HepG2 (cell line): ENCODE data around the gene PXMP2. TPM values are rescaled to one million over a fixed set of nuclear protein-coding genes. Genes with fewer than 3 reads are reported as not detected.

Experiments
- ATAC-seq: fragments of 200-7000 bp; cut with Tn5 transposase; 3 replicates; pipeline ENCODE4 v1.9.1; 2020; ENCODE audit warnings: mild to moderate bottlenecking, moderate library complexity
- BruUV-seq: library from RNA; stranded (reverse); fragments of 400-500 nt; replicated peaks from 2 replicates; lab custom pipeline; 2021; lab: Mats Ljungman, UMichigan
- CTCF ChIA-PET: fragments of 300-600 bp; formaldehyde crosslinking; extraction: SDS; loops from one replicate; lab custom pipeline; 2021; ENCODE audit warnings: low total read pairs, inconsistent platforms, low intra/inter-chr PET ratio; lab: Yijun Ruan, JAX
- POLR2A ChIA-PET: fragments of 350-600 bp; sonication (Branson Sonifier 250); formaldehyde crosslinking; loops from one replicate; lab custom pipeline; 2020; ENCODE audit warnings: antibody characterized with exemption, inconsistent platforms; lab: Yijun Ruan, JAX
- DNase-seq: peaks from one replicate; pipeline ENCODE4 v3.0.0-alpha.2; 2015; ENCODE audit warnings: low spot score
- FAIRE-seq: peaks from 3 replicates; lab custom pipeline; 2011; peaks lifted over from hg19 to GRCh38; lab: Jason Lieb, UNC
- H2AFZ ChIP-seq: one replicate; pipeline ENCODE4 v1.6.1; 2011; ENCODE audit warnings: low read length, inconsistent platforms
- H3K27ac ChIP-seq: fragments of 300-600 bp; 3 replicates; pipeline ENCODE4 v1.8.0; 2011; ENCODE audit warnings: mixed run types, mild to moderate bottlenecking, mixed read lengths, low read length, inconsistent platforms; ENCODE audit not compliant: insufficient read depth; ENCODE audit errors: extremely low read length
- H3K27me3 ChIP-seq, 2 experiments: fragments of 200-600 bp in 1 of 2; 2 replicates in 1 of 2; 3 replicates in 1 of 2; pipeline versions ENCODE4 v1.6.0 to v1.8.0; 2011; ENCODE audit warnings: low read length in 2 of 2, mild to moderate bottlenecking in 2 of 2, moderate library complexity in 2 of 2, inconsistent platforms in 1 of 2; ENCODE audit not compliant: insufficient read depth in 2 of 2, control insufficient read depth in 1 of 2
- H3K36me3 ChIP-seq, 2 experiments: fragments of 200-600 bp in 1 of 2; replicated peaks in 1 of 2; 2 replicates in 1 of 2; 3 replicates in 1 of 2; pipeline versions ENCODE4 v1.5.1 to v1.8.0; 2011; ENCODE audit warnings: low read length in 2 of 2, inconsistent platforms in 1 of 2; ENCODE audit not compliant: insufficient read depth in 2 of 2, control insufficient read depth in 1 of 2
- H3K4me1 ChIP-seq: 2 replicates; pipeline ENCODE4 v1.5.1; 2012; ENCODE audit warnings: low read length, inconsistent platforms; ENCODE audit not compliant: insufficient read depth
- H3K4me2 ChIP-seq: 2 replicates; pipeline ENCODE4 v1.6.0; 2011; ENCODE audit warnings: low read depth, low read length, inconsistent platforms
- H3K4me3 ChIP-seq, 3 experiments: fragments of 200-600 bp in 1 of 3; sonication (generic), shearing (Covaris generic) in 1 of 3; replicated peaks in 1 of 3; 2 replicates each; pipeline ENCODE4 v1.5.1; 2011 to 2016; ENCODE audit warnings: low read length in 3 of 3, inconsistent platforms in 2 of 3, low read depth in 2 of 3, mild to moderate bottlenecking in 2 of 3, control low read depth in 1 of 3, mixed read lengths in 1 of 3; ENCODE audit not compliant: insufficient read depth in 1 of 3
- H3K79me2 ChIP-seq: one replicate; pipeline ENCODE4 v1.6.1; 2011; ENCODE audit warnings: low read length, inconsistent platforms; ENCODE audit not compliant: insufficient read depth
- H3K9ac ChIP-seq: 2 replicates; pipeline ENCODE4 v1.6.0; 2011; ENCODE audit warnings: mild to moderate bottlenecking, low read depth, low read length, inconsistent platforms; ENCODE audit not compliant: insufficient read depth
- H3K9me3 ChIP-seq: 2 replicates; pipeline ENCODE4 v1.5.1; 2012; ENCODE audit warnings: mild to moderate bottlenecking, low read length
- H4K20me1 ChIP-seq: 2 replicates; pipeline ENCODE4 v1.6.0; 2011; ENCODE audit warnings: inconsistent platforms, mild to moderate bottlenecking, low read length, moderate library complexity; ENCODE audit not compliant: insufficient read depth
- AGO2 ChIP-seq: fragments of 200-400 bp; formaldehyde crosslinking; optimal IDR thresholded peaks from 2 replicates; pipeline ENCODE3; 2017; ENCODE audit warnings: mild to moderate bottlenecking, low read depth, low read length, moderate library complexity
- HNRNPL ChIP-seq: fragments of 200-400 bp; formaldehyde crosslinking; IDR thresholded peaks from 2 replicates; pipeline ENCODE4 v1.6.1; 2017; ENCODE audit warnings: mild to moderate bottlenecking, low read depth, low read length
- ZNF232 ChIP-seq: sonication (generic); formaldehyde crosslinking; IDR thresholded peaks from 2 replicates; pipeline ENCODE4 v1.4.0; 2020; ENCODE audit warnings: missing genetic modification reagents, borderline replicate concordance
- WGBS: methylation state at CpG from one replicate; pipeline ENCODE4 v1.1.6; 2017; ENCODE audit warnings: low lambda C conversion rate; 5-methylcytosine and 5-hydroxymethylcytosine counted together
- in situ Hi-C: cut with HindIII; loops from 2 replicates; pipeline ENCODE4 v1.10.0; 2017; ENCODE audit warnings: low pct_unique_long_range_greater_than_20kb; ENCODE audit not compliant: extremely low pct_ligation_motif_present
- intact Hi-C: fragments of 100-400 bp; cut with micrococcal nuclease; formaldehyde crosslinking; loops from one replicate; pipeline ENCODE4 v1.10.0; 2022; ENCODE audit not compliant: unreplicated experiment
- polyA plus RNA-seq, 8 experiments: library from polyadenylated mRNA; depleted of rRNA in 3 of 8; stranded (reverse) in 7 of 8; unstranded in 1 of 8; fragments of >200 nt; fragmentation: Illumina TruSeq in 4 of 8; extraction: Trizol in 4 of 8; gene quantifications; 2 replicates each; pipeline versions ENCODE4 v1.2.1 to v1.2.3, GENCODE V29; 2011 to 2016; ENCODE audit warnings: low read depth in 4 of 8, missing spikeins in 1 of 8, mixed read lengths in 1 of 8; ENCODE audit not compliant: insufficient read depth in 1 of 8
- total RNA-seq, 5 experiments: library from RNA; depleted of rRNA; stranded (reverse); fragments of >200 nt; fragmentation: Illumina TruSeq; extraction: Trizol; gene quantifications; 2 replicates each; pipeline ENCODE4 v1.2.3, GENCODE V29; 2016; ENCODE audit warnings: low read depth in 1 of 5
- TF ChIP-seq, protein P1 (sequence below): sonication (generic); IDR thresholded peaks from 2 replicates; pipeline ENCODE4 v1.6.1; 2016; ENCODE audit warnings: low read depth, borderline replicate concordance
- TF ChIP-seq, protein P2 (sequence below): fragments of 450-650 bp; IDR thresholded peaks from 2 replicates; pipeline ENCODE4 v1.6.1; 2016

PXMP2 gene
- total and polyA plus RNA-seq, 2 of the 13 experiments (the other 11 are each of a cell fraction or from before 2014, with no cell fraction given) = 25.5 to 42.9 TPM

DNA sequence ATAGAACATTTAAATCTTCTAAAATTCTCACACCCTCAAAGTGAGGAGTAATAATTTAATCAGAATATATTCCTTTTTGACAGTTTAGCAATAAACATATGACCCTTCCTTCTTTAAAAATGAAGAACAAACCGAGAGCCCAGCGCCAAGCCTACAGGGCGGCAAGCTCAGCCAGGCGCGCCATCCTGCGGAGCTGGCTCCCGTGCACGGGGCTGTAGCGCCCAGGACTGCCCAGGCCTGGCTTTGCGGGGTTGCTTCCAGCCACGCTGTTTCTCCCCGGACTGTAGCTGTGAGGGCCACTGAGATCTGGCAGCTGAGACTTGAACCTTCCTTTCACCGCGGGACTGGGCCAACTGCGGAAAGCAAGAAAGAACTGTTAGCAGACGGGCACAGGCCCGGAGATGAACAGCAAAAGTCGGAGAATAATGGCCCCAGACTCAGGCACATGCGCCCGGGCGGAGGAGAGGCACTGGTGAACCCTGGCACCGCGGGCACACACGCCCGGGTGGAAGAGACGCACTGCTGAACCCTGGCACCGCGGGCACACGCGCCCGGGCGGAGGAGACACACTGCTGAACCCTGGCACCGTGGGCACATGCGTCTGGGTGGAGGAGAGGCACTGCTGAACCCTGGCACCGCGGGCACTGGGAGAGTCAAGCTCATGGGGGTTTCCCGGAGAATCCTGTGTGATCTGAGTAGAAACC lies 39.9 kb downstream of the PXMP2 start:
- POLR2A ChIA-PET = no interaction called here
- Histone ChIP-seq H3K27me3 (no peaks in the 10 kb centered on the region), H3K9ac (no peak overlapping the region), H3K79me2 (no peaks in the 10 kb centered on the region), H3K9me3 (no peaks in the 10 kb centered on the region), H3K4me2 (no peak overlapping the region), H4K20me1 (no peaks in the 10 kb centered on the region), H3K4me1 (no peaks in the 10 kb centered on the region), H3K27ac (no peak overlapping the region), H3K4me3 (no peak overlapping the region), H2AFZ (no peak overlapping the region), H3K36me3 (peaks cover 21 to 72% of the 10 kb centered on the region in 2 experiments; a peak in 4 of 5 replicates)
- no peak for ATAC-seq
- BruUV-seq = no TSS peak
- 95% methylated on average over 34 of the region's 37 CpGs for WGBS
- no peak for DNase-seq
- CTCF ChIA-PET = no interaction called here
- in situ Hi-C loops (no loop called here), intact Hi-C loops (no loop called here)
- FAIRE-seq = no peak
- TF ChIP-seq, protein P1, sequence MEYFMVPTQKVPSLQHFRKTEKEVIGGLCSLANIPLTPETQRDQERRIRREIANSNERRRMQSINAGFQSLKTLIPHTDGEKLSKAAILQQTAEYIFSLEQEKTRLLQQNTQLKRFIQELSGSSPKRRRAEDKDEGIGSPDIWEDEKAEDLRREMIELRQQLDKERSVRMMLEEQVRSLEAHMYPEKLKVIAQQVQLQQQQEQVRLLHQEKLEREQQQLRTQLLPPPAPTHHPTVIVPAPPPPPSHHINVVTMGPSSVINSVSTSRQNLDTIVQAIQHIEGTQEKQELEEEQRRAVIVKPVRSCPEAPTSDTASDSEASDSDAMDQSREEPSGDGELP = no peak
- peak; percentile 89 for TF ChIP-seq HNRNPL
- TF ChIP-seq, protein P2, sequence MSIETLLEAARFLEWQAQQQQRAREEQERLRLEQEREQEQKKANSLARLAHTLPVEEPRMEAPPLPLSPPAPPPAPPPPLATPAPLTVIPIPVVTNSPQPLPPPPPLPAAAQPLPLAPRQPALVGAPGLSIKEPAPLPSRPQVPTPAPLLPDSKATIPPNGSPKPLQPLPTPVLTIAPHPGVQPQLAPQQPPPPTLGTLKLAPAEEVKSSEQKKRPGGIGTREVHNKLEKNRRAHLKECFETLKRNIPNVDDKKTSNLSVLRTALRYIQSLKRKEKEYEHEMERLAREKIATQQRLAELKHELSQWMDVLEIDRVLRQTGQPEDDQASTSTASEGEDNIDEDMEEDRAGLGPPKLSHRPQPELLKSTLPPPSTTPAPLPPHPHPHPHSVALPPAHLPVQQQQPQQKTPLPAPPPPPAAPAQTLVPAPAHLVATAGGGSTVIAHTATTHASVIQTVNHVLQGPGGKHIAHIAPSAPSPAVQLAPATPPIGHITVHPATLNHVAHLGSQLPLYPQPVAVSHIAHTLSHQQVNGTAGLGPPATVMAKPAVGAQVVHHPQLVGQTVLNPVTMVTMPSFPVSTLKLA = no peak
- TF ChIP-seq ZNF232 = no peak
- TF ChIP-seq AGO2 = peak; percentile 86
